ENCODE data around the gene MATK. TPM values are rescaled to one million over a fixed set of nuclear protein-coding genes. Genes with fewer than 3 reads are reported as not detected.

MATK gene
- total RNA-seq, 1 donor from 2014 or later, result 1.8 TPM

GRCh38 chr19:3831601-3832000 is 45.4 kb upstream of the MATK start:
- Mint-ChIP-seq H3K36me3 (ENCODE audit: insufficient read depth) (no peaks in the 10 kb centered on the region), H3K4me3 (ENCODE audit: low read depth) (no peak overlapping the region), H3K27me3 (no peaks in the 10 kb centered on the region), H3K4me1 (ENCODE audit: low read depth) (no peaks in the 10 kb centered on the region), H3K27ac (no peak overlapping the region), H3K9me3 (ENCODE audit: low read depth) (no peaks in the 10 kb centered on the region)
- no peak for DNase-seq (ENCODE audit: low spot score, unreplicated experiment)
- TF ChIP-seq CTCF (IDR thresholded peaks at IDR 0.05; ENCODE audit: unreplicated experiment), result no peak

GRCh38 chr19:3830621-3831589 is 44.7 kb upstream of the MATK start:
- no peak for TF ChIP-seq CTCF (IDR thresholded peaks at IDR 0.05; ENCODE audit: unreplicated experiment)
- Mint-ChIP-seq H3K27me3 (no peaks in the 10 kb centered on the region), H3K9me3 (ENCODE audit: low read depth) (no peaks in the 10 kb centered on the region), H3K4me3 (ENCODE audit: low read depth) (no peak overlapping the region), H3K36me3 (ENCODE audit: insufficient read depth) (no peaks in the 10 kb centered on the region), H3K27ac (no peak overlapping the region), H3K4me1 (ENCODE audit: low read depth) (no peaks in the 10 kb centered on the region)
- DNase-seq (ENCODE audit: low spot score, unreplicated experiment), result no peak

DNA sequence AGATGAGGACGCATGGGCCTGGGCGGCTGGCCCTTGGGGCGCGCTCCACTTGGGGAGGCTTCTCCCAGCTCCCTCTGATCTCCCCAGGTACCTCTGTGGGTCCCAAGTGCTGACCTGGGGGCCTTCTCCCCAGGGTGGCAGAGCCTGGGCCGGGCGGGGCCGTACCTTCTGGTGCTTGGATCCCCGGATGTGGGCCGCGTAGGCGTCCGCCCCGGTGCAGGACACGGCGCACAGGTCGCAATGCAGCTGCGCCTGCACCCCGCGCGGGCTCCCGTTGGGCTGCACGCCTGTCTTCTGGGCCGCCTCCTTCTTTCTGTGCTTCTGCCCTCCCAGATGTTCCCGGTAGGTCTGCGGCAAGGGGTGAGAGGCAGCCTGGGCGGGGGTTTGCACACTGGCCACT is 41.1 kb upstream of the MATK start:
- no peaks in the 10 kb centered on the region for H3K4me1 Mint-ChIP-seq (ENCODE audit: low read depth)
- peaks cover 11% of the 10 kb centered on the region for H3K27me3 Mint-ChIP-seq
- no peaks in the 10 kb centered on the region for H3K9me3 Mint-ChIP-seq (ENCODE audit: low read depth)
- H3K36me3 Mint-ChIP-seq (ENCODE audit: insufficient read depth), result no peaks in the 10 kb centered on the region
- TF ChIP-seq CTCF (IDR thresholded peaks at IDR 0.05; ENCODE audit: unreplicated experiment), result no peak
- DNase-seq (ENCODE audit: low spot score, unreplicated experiment), result no peak
- H3K27ac Mint-ChIP-seq, result no peak overlapping the region
- no peak overlapping the region for H3K4me3 Mint-ChIP-seq (ENCODE audit: low read depth)

DNA sequence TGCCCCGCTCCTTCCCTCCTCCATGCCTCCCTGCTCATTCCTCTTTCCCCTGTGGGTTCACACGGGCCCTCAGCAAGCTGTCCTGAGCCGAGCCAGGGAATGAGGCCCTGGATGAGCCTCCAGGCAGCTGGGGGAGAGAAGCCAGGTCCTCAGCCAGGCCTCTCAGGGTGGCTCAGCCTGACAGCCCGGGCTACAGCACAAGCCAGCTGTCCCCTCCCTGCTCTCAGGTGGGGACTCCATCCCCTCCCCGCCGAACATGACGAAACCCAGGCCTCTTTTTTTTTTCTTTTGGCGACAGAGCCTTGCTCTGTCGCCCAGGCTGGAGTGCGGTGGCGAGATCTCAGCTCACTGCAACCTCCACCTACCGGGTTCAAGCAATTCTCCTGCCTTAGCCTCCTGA is 40.0 kb upstream of the MATK start:
- DNase-seq (ENCODE audit: low spot score, unreplicated experiment), result no peak
- no peaks in the 10 kb centered on the region for H3K36me3 Mint-ChIP-seq (ENCODE audit: insufficient read depth)
- no peaks in the 10 kb centered on the region for H3K4me1 Mint-ChIP-seq (ENCODE audit: low read depth)

More for the DNA sequence above, 40.0 kb upstream of the MATK start:
- no peaks in the 10 kb centered on the region for H3K9me3 Mint-ChIP-seq (ENCODE audit: low read depth)
- H3K4me3 Mint-ChIP-seq (ENCODE audit: low read depth), result no peak overlapping the region
- H3K27ac Mint-ChIP-seq, result no peak overlapping the region
- H3K27me3 Mint-ChIP-seq, result peaks cover 15% of the 10 kb centered on the region
- TF ChIP-seq CTCF (IDR thresholded peaks at IDR 0.05; ENCODE audit: unreplicated experiment), result no peak
